OCI-LY1 (cell line): Measurements from ENCODE around the gene ABTB2.

ENCODE experiments used
- H2AFZ ChIP-seq: fragments of 200-600 bp; sonication (generic), shearing (Covaris generic); 2 replicates; pipeline ENCODE4 v1.6.0; 2014; ENCODE audit warnings: antibody characterized with exemption, mild to moderate bottlenecking, low read length
- H3F3A ChIP-seq: fragments of 200-600 bp; sonication (generic), shearing (Covaris generic); 2 replicates; pipeline ENCODE4 v1.6.0; 2014; ENCODE audit warnings: mild to moderate bottlenecking, antibody characterized with exemption, low read length, moderate library complexity; ENCODE audit not compliant: insufficient read depth
- H3K27ac ChIP-seq: fragments of 200-600 bp; sonication (generic); 2 replicates; pipeline ENCODE4 v1.5.1; 2014; ENCODE audit warnings: low read length, mixed run types, mild to moderate bottlenecking, low read depth; ENCODE audit not compliant: poor library complexity, severe bottlenecking
- H3K27me3 ChIP-seq: fragments of 200-600 bp; sonication (generic); 2 replicates; pipeline ENCODE4 v1.6.0; 2014; ENCODE audit warnings: antibody characterized with exemption, mild to moderate bottlenecking, low read length, moderate library complexity; ENCODE audit not compliant: insufficient read depth
- H3K36me3 ChIP-seq: fragments of 200-600 bp; sonication (generic); 2 replicates; pipeline ENCODE4 v1.6.1; 2014; ENCODE audit warnings: mild to moderate bottlenecking, antibody characterized with exemption, low read length, moderate library complexity, mixed read lengths; ENCODE audit not compliant: insufficient read depth
- H3K4me1 ChIP-seq: fragments of 200-600 bp; sonication (generic); 2 replicates; pipeline ENCODE4 v1.5.1; 2014; ENCODE audit warnings: mild to moderate bottlenecking, low read length, moderate library complexity; ENCODE audit not compliant: insufficient read depth, severe bottlenecking
- H3K4me2 ChIP-seq: fragments of 200-600 bp; sonication (generic), shearing (Covaris generic); 2 replicates; pipeline ENCODE4 v1.6.1; 2014; ENCODE audit warnings: low read length
- H3K4me3 ChIP-seq: fragments of 200-600 bp; sonication (generic); 2 replicates; pipeline ENCODE4 v1.5.1; 2014; ENCODE audit warnings: low read length, low read depth, mild to moderate bottlenecking, mixed read lengths; ENCODE audit not compliant: poor library complexity, severe bottlenecking
- H3K79me2 ChIP-seq: fragments of 200-600 bp; shearing (Covaris generic); 2 replicates; pipeline ENCODE4 v1.6.1; 2016; ENCODE audit warnings: mixed run types, low read length, mixed read lengths; ENCODE audit not compliant: insufficient read depth
- H3K9ac ChIP-seq: fragments of 200-600 bp; sonication (generic), shearing (Covaris generic); 2 replicates; pipeline ENCODE4 v1.6.1; 2014; ENCODE audit warnings: mild to moderate bottlenecking, low read length, mixed read lengths
- H3K9me2 ChIP-seq: fragments of 200-600 bp; sonication (generic), shearing (Covaris generic); 2 replicates; pipeline ENCODE4 v1.6.1; 2014; ENCODE audit warnings: low read depth, mild to moderate bottlenecking, low read length, mixed read lengths
- H3K9me3 ChIP-seq: fragments of 200-600 bp; shearing (Covaris generic); 2 replicates; pipeline ENCODE4 v1.6.1; 2014; ENCODE audit warnings: low read length, mixed read lengths
- H4K20me1 ChIP-seq: fragments of 200-600 bp; sonication (generic), shearing (Covaris generic); 2 replicates; pipeline ENCODE4 v1.6.0; 2016; ENCODE audit warnings: mild to moderate bottlenecking, low read length; ENCODE audit not compliant: insufficient read depth
- CTCF ChIP-seq: fragments of 200-600 bp; sonication (generic), shearing (Covaris generic); IDR thresholded peaks from 2 replicates; pipeline ENCODE4 v1.5.1; 2017; ENCODE audit warnings: mild to moderate bottlenecking, antibody characterized with exemption, low read length, moderate library complexity, mixed read lengths
- EZH2 ChIP-seq: fragments of 200-600 bp; sonication (generic), shearing (Covaris generic); IDR thresholded peaks from 2 replicates; pipeline ENCODE4 v1.8.0; 2017; ENCODE audit warnings: borderline replicate concordance, mixed run types, mild to moderate bottlenecking, antibody characterized with exemption, low read length, moderate library complexity, mixed read lengths

The ABTB2 gene

GRCh38 chr11:34269694-34270245 is 88.0 kb downstream of the ABTB2 start:
- Histone ChIP-seq H3K4me2 (no peak overlapping the region), H3K4me3 (no peak overlapping the region)

GRCh38 chr11:34268906-34269430 is 88.8 kb downstream of the ABTB2 start:
- H3K27ac ChIP-seq, result no peak overlapping the region
- H3K4me3 ChIP-seq, result no peak overlapping the region
- H3K36me3 ChIP-seq, result no peaks in the 10 kb centered on the region
- no peaks in the 10 kb centered on the region for H3K9me3 ChIP-seq
- no peaks in the 10 kb centered on the region for H4K20me1 ChIP-seq
- H3K4me1 ChIP-seq, result no peaks in the 10 kb centered on the region
- no peaks in the 10 kb centered on the region for H3F3A ChIP-seq
- H3K4me2 ChIP-seq, result no peak overlapping the region
- no peaks in the 10 kb centered on the region for H3K27me3 ChIP-seq
- no peak for TF ChIP-seq CTCF
- no peak for TF ChIP-seq EZH2
- no peak overlapping the region for H2AFZ ChIP-seq
- no peaks in the 10 kb centered on the region for H3K9me2 ChIP-seq
- H3K9ac ChIP-seq, result no peak overlapping the region
- no peaks in the 10 kb centered on the region for H3K79me2 ChIP-seq

More at GRCh38 chr11:34269694-34270245, 88.0 kb downstream of the ABTB2 start:
- Histone ChIP-seq H3K27me3 (no peaks in the 10 kb centered on the region), H3K4me1 (no peaks in the 10 kb centered on the region), H3K79me2 (no peaks in the 10 kb centered on the region), H3K9me3 (no peaks in the 10 kb centered on the region), H4K20me1 (no peaks in the 10 kb centered on the region), H3K36me3 (no peaks in the 10 kb centered on the region), H3F3A (no peaks in the 10 kb centered on the region), H3K27ac (no peak overlapping the region), H3K9ac (no peak overlapping the region), H2AFZ (no peak overlapping the region), H3K9me2 (no peaks in the 10 kb centered on the region)
- TF ChIP-seq EZH2 (no peak), CTCF (no peak)

GRCh38 chr11:34267417-34267816 is 90.4 kb downstream of the ABTB2 start:
- no peaks in the 10 kb centered on the region for H3F3A ChIP-seq
- no peaks in the 10 kb centered on the region for H3K9me2 ChIP-seq
- no peaks in the 10 kb centered on the region for H3K79me2 ChIP-seq
- H3K9ac ChIP-seq, result no peak overlapping the region
- H3K36me3 ChIP-seq, result no peaks in the 10 kb centered on the region
- H3K4me2 ChIP-seq, result no peak overlapping the region
- no peaks in the 10 kb centered on the region for H3K9me3 ChIP-seq
- no peaks in the 10 kb centered on the region for H3K27me3 ChIP-seq
- H3K27ac ChIP-seq, result no peak overlapping the region
- no peak overlapping the region for H3K4me3 ChIP-seq
- TF ChIP-seq EZH2 (no peak), CTCF (no peak)
- no peak overlapping the region for H2AFZ ChIP-seq
- no peaks in the 10 kb centered on the region for H4K20me1 ChIP-seq
- H3K4me1 ChIP-seq, result no peaks in the 10 kb centered on the region
